ENCODE measurements around the gene EDC3.

Gene EDC3

DNA sequence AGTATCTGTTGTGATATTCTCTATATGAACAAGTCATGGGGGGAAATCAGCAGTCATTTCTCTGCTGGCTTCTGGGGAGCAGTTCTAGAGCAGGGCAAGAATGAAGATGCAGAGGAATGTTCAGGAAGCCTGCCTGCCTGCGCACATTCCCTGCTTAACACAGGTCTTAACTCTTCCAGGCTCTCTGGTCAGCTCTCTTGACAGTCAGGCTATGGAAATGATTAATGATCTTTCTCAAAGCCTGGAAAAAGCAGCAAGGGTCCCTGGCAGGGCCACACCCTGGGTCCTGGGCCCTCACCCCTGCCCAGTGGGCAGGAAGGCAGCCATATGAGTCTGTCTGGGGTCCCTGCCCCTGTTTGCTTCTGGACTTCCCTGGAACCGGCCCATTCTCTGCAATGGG, 111.6 kb downstream of the EDC3 start:
- no peak for DNase-seq (ENCODE audit: low read depth in 2 of 2)

Measured in stimulated activated CD4-positive, alpha-beta T cell treated with anti-CD3 and anti-CD28 coated beads, Interleukin-4, amount 100 ng/mL, for 48 hours (primary cell).